Activated T-cell treated with anti-CD3 and anti-CD28 coated beads, Interleukin-2, amount 50 U/mL, for 1 hour (primary cell): ENCODE results near the gene GRK5.

Experiments
- DNase-seq: peaks from one replicate; pipeline ENCODE4 v3.0.0-alpha.2; 2020

GRK5 gene

DNA sequence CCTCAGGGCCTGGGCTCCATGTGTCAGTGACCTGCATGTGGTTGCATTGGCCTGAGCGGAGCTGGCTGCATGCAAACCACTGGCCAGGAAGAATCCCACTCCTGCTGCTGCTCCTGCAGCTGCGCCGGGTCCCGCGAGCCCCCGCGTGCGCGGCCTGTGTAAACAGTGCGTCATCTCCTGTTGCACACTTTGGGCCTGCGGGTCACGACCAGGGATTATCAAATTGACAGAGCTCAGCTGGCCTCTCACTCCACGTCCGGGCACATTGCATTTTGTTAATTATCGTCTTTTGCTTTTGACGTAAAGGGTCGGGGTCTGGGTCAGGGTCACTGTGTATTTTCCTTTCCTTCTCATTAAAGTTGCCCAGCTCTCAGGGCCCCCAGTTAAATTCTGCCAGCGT lies 202.5 kb downstream of the GRK5 start:
- DNase-seq: no peak

DNA sequence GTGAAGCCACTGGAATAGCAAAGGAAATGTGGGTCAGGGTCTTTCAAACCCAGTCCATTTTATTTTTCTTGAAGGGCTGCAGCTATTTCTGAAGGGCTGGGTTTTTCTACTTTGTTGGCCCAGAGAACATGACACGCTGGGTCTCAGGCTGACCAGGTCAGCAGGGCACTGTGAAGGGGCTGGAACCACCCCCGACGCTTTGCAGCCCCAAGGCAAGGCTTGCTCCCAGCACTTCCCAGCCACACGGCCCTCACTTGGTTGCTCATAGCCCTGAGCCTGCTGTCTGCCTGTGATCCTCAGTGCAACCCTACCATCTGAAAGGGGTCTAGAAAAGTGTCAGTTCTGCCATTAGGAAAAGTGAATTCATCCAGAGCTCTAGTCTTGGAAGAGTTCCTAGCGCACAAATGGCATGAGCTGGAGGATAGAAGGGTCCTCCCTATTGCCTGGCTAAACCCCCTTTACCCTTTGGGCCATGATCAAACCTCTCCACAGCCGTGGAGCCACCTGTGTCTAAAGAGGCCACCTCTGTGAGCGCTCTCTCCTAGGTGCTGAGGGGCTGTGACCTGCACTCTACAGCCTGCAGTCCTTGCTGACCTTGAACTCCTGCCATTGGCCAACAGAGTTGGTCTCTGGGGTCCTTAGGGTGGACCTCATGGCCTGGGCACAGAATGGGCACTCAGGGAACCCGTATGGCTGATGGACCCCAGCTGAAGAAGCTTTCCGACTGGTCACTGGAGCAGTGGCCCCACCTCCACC lies 203.2 kb downstream of the GRK5 start:
- no peak for DNase-seq

DNA sequence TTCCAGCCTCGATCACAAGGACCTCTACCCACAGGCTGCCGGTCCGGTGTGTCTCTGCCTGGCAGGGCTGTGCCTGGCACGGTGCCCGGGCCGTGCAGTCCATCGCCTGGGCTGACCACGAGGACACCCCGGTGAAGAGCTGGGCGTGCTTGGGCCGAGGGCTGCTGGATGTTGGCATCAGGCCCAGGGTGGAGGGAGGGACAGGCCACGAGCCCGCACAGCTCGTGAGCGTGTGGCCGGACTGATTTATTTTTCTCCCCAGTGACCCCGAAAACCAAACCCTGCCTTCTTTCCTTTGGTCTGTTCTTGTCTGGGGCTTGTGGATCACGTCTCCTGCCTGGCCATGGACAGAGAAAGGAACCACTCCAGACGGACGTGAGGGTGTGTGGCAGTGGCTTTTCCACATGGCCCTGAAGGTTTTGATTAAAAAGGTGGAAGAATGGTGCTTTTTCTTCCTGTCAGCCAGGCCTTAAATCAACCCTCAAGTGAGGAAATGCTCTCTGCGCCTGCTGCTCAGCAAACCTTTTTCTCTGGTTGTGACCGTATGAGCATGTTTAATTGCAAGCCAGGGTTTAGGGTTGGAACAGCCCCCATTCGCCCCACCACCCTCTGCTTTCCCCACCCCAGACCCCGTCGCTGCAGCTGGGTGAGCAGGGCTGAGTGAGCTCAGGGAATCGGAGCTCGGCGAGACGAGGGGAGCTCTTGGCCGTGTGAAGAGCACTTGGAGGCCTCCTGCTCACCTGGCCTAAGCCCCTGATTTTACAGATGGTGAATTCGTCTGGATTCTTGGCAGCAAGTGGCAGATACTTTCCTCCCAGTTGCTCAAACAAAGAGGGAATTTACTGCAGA lies 205.1 kb downstream of the GRK5 start:
- no peak for DNase-seq

DNA sequence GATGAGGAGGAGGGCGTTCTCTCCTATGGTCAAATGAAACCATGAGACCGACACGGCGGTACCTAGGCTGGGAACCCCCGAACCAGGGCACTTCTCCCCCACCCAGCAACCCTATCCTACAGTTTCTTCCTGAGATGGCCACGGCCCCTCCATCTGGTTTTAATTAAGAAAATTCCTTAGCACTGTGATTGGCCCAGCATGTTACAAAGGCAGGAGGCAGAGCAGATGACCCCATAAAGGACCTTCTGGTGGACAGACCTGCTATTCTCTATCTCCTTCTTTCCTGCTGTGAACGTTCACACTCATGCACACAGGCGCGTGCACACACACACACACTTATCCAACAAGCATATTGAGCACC lies 205.7 kb downstream of the GRK5 start:
- DNase-seq: no peak

DNA sequence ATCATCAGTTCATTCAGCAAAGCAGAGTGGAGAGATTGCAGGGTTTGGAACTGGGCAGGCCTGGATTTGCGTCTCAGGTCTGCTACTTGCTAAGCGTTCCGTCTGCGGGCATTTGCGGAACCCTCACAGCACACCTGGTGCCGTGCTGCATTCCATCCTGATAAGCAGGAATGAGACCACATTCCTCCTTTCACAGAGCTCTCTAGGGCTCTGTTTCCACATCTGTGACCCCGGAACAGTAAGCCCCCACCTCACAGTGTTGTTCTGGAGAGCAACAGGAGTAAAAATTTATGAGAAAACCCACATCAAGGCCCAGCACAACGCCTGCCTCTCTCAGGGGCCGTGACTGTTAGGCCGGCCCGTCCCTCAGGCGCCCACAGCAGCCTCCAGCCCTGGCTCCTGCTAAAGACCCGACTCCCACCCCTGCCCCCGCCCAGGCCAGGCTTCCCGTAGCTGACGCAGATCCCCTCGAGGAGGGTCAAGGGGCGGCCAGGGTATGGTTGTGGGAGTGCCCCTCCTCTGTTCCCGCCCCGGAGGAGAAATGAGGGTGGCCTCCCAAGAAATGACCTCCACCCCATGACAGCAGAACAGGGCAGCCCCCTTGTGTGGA lies 206.2 kb downstream of the GRK5 start:
- no peak for DNase-seq

DNA sequence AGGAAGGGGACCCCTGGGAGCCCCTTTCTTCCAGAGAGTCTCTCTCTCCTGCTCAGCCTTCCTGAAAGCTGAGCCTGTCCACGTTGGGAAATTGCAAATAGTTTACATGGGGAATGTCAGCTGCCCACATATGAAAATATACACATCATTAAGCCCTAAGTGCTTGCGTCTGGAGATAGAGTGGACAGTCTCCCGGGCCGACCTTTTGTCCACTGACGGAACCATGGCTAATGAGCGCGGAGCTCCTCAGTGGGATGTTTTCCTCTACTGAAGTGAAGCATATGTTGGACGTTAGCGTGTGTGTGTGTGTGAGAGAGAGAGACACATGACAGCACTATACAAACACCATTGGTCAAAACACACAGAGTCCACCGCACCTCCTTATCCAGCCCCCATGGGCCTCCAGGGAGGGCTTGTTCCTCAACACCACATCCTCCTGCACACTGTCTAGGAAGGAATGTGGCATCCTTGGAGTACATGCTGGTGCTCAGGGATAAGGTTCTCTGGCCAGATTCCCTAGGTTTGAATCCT lies 206.8 kb downstream of the GRK5 start:
- no peak for DNase-seq

DNA sequence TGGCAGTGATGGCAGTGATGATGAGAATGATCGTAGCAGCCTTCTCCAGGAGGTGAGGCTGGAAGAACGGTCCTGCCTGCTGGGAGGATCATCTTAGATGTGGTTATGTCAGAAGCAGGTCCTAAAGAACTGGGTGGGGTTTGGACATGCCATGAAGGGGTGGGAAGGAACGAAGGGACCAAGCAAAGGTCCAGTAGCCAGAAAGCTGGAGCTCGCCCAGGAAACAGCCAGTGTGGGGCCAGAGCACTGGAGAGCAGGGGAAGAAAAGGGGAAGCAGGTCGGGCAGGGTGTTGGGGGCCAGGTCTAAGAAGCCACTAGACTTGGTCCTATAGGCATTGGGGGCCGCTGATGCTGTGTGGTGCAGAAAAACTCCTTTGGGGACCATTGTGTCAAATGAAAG lies 207.8 kb downstream of the GRK5 start:
- DNase-seq: no peak

DNA sequence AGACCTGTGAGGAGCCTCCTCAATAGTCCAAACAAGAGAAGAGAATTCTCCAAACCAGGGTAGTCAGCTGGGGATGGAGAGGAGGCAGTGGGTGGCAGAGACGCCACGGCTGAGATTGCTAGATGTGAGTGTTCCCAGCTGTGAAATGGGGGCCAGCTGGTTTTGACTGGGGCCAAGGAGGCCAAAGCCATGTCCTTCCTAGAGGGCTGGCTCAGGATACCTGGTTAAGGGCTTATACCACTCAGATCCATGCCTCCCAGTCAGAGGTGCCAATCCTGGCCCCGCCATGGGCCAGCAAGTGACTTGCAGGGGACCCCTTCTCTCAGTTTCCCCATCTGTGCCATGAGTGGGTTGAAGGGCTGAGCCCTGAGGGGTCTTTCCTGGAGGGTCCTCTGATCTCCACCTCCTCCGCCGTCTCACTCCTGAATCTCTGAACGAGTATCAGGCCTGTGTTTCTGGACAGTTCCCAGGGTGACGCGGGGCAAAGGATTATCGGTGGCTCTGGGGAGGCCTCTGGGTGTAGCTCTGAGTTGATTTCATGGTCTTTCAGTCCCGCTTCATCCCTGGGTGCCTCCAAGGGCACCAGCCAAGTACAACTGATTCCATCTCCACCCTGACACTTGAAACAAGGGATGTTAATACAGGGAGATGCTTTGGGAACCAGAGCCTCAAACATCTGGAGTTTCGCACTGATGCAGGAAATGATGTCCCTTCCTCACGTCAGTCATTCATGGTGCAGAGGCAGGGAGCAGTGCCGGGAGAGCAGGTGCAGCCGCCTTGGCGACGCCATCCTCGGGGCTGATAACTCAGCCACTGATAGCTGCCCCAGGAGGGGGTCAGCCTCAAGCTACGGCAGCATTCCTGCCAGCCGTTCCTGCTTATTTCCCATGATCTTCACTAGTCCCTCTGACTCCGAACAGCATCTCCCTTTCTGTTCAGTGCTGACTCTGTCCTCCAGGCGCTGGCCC lies 208.4 kb downstream of the GRK5 start:
- no peak for DNase-seq

DNA sequence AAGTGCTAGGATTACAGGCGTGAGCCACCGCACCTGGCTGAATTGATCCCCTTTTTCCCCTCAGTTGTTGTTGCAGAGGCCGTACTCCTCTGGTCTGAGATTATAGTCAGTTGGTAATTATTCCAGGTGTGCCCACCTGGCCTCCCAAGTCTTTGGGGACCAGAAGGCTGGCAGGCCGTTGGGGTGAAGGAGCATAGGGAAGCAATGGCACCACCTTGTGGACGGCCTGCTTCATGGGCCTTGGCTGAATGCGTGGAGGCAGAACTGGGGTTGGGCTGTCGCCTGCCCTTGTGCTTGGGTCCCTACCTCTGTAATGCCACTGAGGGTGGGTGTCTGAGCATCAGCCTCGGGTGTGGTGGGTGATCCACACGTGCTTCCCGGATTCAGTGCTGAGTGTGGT lies 209.5 kb downstream of the GRK5 start:
- peak; percentile 74 for DNase-seq

DNA sequence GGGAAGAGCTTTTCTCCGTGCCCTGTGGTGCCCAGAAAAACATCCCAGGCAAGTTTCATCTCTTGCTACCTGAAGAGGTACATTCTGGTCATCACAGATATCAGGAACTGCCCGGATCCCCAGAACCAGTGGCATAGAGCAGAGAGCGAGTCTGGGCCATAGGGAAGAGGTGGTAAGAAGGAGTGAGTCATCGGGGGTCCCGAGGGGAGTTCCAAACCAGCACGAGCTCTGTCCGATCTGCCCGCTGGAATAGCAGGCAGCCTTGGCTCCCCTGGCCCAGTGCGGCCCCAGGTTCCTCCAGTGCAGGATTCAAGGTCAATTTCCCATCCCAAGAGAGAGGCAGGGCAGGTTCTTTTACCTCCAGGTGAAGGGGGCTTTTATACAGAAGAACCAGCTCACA lies 210.5 kb downstream of the GRK5 start:
- DNase-seq: no peak

DNA sequence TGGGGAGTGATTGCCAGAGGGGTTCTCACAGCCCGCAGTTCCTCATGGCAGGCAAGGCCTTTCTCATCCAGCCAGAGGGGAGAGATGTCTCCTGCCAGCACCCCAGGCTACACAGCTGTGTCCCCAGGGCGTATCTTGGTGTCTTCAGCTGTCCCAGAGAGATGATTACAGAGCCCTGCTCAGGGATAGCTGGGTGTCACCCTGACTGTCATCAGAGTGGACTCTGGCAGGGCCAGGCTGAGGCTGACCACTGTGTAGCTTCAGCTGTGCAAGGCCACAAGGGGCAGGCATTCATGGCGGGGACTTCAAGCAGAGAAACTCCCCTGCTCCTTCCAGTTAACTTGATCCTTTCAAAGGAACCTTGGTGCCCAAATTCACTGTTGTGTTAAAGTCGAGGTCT lies 211.0 kb downstream of the GRK5 start:
- DNase-seq: no peak

DNA sequence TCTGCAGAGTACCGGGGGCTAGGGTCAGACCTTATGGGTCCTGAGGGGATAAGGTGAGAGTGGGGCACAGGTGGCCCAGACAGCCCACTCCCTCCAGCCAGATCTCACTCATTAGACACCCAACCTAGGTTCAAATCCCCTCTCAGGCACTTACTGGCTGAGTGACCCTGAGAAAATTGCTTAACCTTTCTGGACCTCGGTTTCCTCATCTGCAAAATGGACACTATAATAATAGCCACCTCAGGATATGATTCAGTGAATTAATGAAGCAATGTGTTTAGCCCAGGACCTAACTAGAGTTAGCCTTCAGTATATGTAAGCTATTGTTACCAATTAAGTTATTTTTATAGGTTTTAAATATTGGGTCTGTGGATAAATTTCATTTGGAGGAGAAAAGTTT lies 212.6 kb downstream of the GRK5 start:
- no peak for DNase-seq

DNA sequence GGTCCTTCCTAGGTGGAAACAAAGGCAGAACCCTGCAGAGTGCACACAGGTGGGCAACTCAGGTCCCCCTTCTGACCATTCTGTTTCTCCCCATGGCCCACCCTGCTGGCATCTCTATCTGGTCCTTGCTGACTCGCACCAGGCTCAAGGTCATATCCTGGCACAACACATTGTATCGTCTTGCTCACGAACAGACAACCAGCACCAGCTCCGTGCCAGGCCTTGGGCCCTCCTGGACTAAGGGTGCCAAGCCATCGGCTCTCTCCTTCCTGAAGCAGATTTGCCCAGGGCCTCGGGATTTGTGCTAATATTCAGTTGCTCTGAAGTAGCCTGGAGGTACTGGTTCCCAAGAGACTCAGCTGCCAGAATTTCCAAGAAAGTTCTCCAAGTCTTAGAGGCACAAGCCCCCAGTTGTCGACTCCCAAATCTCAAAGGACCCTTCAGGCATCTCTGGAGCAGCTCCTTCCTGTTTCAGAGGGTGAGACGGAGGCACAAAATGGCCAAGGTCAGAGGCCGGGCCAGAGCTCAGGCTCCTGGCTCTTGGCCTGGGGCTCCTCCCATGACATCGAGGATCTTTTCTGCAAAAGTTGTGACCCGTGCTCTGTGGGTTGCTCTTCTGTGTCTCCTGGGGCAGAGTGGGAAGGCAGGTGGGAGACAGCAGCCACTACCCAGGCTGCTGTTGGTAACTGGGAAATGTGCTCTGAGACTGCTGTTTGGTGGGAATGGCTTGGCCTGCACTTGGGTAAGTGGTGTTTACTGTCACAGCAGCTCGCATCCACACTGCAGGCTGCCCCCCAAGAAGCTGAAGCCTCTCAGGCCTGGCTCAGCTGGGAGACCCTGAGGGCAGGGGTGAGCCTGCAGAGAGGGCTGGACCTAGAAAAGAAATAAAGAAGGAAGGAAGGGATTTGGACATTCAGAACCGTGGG lies 213.8 kb downstream of the GRK5 start:
- no peak for DNase-seq

DNA sequence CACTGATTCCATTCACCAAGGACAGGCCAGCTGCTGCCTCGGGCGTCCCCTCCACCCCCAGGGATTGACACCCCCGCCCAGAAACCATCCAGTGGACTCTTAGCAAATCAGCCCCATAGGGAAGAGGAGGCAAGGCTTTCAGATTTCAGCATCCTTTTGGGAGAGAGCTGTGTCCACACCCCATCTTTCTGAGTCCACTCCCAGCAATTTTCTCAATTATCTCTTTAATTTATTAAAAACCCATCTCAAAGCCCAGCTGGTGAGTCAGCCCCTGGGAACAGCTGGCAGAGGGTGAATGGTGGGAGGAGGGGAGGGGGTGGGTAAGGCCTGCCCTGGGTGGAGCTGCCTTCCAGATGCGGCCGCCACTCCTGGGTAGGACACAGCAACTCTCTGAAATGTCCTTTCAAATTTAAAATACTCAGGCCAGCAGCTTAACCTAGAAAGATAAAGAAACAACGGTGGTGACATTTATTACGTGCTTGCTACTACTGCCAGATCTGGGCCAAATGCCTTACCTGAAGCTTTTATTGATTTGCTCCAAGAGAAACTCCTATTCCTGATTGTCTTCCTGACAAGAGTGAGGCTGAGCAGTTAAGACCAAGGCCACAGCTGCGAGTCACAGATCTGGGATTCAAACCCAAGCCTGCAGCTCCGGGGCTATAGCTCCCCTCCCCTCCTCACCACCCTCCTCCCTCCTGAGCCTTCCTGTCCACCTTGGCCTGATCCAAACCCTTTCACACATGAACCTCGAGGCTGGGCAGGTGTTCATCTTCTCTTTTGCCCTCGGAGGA lies 214.7 kb downstream of the GRK5 start:
- DNase-seq: no peak

DNA sequence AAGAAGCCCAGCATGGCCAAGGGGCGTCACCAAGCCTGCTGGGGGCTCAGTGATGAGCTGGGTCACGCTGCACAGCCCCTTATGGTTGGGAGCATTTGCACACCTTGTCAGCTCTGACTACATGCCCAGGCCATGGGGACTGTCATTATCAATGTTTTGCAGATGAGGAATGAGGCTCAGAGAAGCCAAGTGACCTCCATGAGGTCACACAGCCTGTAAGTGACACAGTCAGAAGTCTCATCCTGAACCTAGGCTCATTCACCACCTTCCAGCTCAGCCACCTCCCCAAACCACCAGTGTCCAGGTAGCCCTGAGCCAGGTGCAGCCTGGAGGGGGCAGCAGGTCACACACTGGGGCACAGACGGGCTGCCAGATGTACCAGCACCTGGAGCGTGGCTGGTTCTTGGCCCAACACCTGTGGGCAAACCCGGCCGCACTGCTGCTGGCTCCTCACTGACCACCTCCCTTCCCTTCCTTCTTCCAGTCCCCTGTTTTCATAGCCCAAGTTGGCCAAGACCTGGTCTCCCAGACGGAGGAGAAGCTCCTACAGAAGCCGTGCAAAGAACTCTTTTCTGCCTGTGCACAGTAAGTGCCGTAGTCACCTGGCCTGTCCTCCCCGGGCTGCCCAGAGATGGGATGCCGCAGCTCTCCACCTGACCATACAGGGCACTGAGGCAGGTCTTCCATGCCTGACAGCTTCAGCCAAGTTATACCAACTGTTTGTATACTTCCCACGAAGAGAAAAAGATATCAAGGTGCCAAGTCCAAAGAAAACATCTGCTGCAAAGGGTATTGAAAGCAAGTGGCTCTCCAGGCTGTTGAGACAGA lies 215.5 kb downstream of the GRK5 start:
- DNase-seq: no peak

DNA sequence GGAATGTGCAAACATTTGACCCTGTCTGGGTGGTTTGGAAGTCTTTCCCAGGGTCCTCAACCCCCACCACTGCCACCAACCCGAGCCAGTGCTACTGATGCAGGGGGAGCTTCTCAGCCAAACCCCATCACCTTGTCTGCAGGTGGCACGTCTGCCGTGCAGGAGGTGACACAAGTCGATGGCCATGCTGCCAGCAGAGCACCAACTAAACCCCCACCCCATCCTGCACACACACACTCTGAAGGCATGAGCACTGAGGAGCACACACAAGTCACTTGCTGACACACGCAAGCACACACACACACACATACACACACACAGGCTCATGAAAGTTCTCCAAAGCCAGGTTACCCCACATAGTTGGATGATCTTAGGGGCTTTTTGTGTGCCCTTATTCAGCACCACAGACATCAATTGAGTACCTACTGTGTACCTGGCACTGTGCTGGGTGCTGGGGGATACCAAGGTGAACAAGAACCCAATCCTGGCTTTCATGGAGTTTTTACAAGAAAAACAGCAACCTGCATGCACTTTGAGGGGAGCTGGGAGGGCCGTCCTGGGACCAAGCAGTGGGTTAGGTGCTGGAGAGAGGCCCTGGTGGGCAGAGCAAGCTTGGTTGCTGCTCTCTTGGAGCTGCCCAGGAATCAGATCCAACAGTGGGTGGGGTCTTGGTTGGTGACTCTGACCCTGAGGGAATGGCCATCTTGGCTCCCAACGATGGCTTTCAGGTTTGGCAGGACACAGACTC lies 216.3 kb downstream of the GRK5 start:
- no peak for DNase-seq

DNA sequence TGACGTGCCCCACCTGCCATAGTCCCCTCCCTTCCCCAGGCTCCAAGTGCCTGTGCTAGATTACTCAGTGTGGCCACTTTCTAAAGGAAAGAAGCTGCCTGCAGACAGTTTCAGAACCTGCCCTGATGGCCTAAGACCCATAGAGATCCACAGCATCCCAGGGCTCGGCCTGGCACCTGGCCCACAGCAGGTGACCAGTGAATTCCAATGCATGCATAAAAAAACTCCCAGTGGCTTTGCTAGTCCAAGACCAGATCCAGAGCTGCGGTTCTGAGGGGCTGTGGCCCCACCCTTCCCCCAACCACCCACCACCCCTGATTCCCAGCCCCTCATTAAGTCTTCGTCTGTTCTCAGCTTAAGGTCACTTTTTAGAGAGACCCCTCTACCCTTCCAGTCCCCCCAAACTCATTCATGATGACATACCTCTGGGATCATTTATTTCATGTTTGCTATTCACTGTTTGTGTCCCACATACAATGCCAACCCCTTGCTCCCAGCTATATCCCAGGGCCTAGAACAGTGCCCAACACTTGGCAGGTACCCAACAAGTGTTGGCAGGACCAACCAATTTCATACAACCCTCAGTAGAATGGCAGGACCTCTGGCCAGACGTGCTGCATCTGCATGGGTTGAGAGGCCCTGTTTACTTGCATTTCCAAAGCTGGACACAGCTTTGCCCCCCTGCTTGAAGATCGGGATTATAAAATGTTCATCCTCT lies 217.0 kb downstream of the GRK5 start:
- no peak for DNase-seq
